Calu3 (cell line): ENCODE measurements around the gene ARHGAP26. TPM values are rescaled to one million over a fixed set of nuclear protein-coding genes. Genes with fewer than 3 reads are reported as not detected.

Source experiments
- BruUV-seq: library from RNA; stranded (reverse); fragments of 400-500 nt; replicated peaks from 2 replicates; lab custom pipeline; 2021; lab: Mats Ljungman, UMichigan
- CTCF ChIA-PET: fragments of 300-600 bp; sonication (Branson Sonifier 250); formaldehyde crosslinking; loops from one replicate; lab custom pipeline; 2022; ENCODE audit warnings: antibody characterized with exemption; lab: Charles Lee
- DNase-seq: peaks from one replicate; pipeline ENCODE4 v3.0.0; 2022
- H3K27ac Mint-ChIP-seq: one replicate; pipeline ENCODE4 v1.8.0; 2022; ENCODE audit warnings: mixed read lengths; ENCODE audit not compliant: unreplicated experiment
- H3K27me3 Mint-ChIP-seq: one replicate; pipeline ENCODE4 v1.8.0; 2022; ENCODE audit warnings: mixed read lengths; ENCODE audit not compliant: unreplicated experiment
- H3K36me3 Mint-ChIP-seq: one replicate; pipeline ENCODE4 v1.8.0; 2022; ENCODE audit warnings: mild to moderate bottlenecking, moderate library complexity, mixed read lengths; ENCODE audit not compliant: insufficient read depth, unreplicated experiment
- H3K4me1 Mint-ChIP-seq: one replicate; pipeline ENCODE4 v1.8.0; 2022; ENCODE audit warnings: mild to moderate bottlenecking, low read depth, mixed read lengths; ENCODE audit not compliant: unreplicated experiment
- H3K4me3 Mint-ChIP-seq: one replicate; pipeline ENCODE4 v1.8.0; 2022; ENCODE audit warnings: mild to moderate bottlenecking, low read depth, moderate library complexity, mixed read lengths; ENCODE audit not compliant: unreplicated experiment
- H3K9me3 Mint-ChIP-seq: one replicate; pipeline ENCODE4 v1.8.0; 2022; ENCODE audit warnings: low read depth, mixed read lengths; ENCODE audit not compliant: unreplicated experiment
- intact Hi-C: fragments of 100-400 bp; cut with micrococcal nuclease; formaldehyde crosslinking; loops from one replicate; pipeline ENCODE4 v1.10.0; 2022; ENCODE audit not compliant: unreplicated experiment
- total RNA-seq: library from RNA; stranded (reverse); gene quantifications from 2 replicates; pipeline ENCODE4 v1.2.3, GENCODE V29; 2022
- TF ChIP-seq, protein P1 (sequence below): fragments of 200-600 bp; IDR thresholded peaks from one replicate; pipeline ENCODE4 v1.8.0; 2022; ENCODE audit warnings: antibody characterized with exemption; ENCODE audit not compliant: unreplicated experiment

ARHGAP26 gene
- total RNA-seq, 1 experiment from 2014 or later, result 118 TPM

DNA sequence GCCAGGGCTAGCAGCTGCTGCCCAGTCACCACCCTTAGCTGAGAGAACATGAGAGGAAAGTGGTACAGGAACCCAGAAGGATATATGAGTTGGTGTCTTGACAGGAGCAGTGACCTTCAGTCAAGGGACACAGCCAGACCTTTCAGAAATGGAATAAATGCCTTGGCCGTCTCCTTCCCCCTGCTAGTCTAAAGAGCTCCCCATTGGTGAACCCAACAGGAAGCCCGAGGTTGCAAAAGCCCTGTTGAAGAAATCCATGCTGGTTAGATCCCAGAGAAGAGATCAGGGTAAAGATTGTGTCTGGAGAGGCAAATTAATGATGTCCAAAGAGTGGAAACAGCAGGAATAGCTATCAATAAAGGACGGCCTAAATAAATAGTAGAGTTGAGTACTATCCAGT is 388.9 kb downstream of the ARHGAP26 start:
- BruUV-seq, result no TSS peak
- no peak for DNase-seq
- peaks cover under 1% of the 10 kb centered on the region for H3K4me1 Mint-ChIP-seq
- H3K4me3 Mint-ChIP-seq, result no peak overlapping the region
- no peaks in the 10 kb centered on the region for H3K36me3 Mint-ChIP-seq
- H3K27me3 Mint-ChIP-seq, result no peaks in the 10 kb centered on the region
- CTCF ChIA-PET, result no interaction called here
- TF ChIP-seq, protein P1, sequence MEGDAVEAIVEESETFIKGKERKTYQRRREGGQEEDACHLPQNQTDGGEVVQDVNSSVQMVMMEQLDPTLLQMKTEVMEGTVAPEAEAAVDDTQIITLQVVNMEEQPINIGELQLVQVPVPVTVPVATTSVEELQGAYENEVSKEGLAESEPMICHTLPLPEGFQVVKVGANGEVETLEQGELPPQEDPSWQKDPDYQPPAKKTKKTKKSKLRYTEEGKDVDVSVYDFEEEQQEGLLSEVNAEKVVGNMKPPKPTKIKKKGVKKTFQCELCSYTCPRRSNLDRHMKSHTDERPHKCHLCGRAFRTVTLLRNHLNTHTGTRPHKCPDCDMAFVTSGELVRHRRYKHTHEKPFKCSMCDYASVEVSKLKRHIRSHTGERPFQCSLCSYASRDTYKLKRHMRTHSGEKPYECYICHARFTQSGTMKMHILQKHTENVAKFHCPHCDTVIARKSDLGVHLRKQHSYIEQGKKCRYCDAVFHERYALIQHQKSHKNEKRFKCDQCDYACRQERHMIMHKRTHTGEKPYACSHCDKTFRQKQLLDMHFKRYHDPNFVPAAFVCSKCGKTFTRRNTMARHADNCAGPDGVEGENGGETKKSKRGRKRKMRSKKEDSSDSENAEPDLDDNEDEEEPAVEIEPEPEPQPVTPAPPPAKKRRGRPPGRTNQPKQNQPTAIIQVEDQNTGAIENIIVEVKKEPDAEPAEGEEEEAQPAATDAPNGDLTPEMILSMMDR, result no peak
- intact Hi-C loops, result no loop called here
- H3K27ac Mint-ChIP-seq, result no peak overlapping the region
- H3K9me3 Mint-ChIP-seq, result no peaks in the 10 kb centered on the region

DNA sequence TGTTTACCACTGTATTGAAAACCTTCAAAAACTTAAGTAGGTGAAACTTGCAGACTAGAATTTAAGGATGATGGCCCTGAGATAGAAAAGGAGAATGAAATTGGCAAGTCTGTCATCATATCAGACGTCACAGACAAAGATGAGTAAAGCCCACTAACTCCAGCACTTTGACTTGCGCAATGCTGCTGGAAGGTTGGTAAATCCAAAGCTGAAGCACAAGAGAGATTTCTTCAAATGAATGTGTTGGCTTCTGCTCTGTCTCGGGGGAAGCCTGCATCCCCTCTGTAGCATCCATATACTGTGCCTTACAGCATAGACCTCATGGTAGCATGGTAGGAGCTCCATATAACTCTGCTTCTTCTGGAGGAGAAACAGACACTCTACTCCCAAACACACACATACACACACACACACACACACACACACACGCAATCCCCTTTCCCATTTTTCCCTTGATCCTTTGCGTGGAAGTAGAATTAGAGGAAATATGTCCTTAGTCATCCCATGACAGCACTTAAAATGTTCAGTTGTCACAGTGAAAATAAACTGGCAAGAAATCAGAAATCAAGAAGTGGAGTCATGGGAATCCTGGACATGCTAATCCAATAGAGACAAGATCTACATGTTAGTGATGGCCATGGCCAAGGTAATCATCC is 391.8 kb downstream of the ARHGAP26 start:
- H3K4me1 Mint-ChIP-seq, result peaks cover 15% of the 10 kb centered on the region
- H3K4me3 Mint-ChIP-seq, result no peak overlapping the region
- H3K9me3 Mint-ChIP-seq, result no peaks in the 10 kb centered on the region
- BruUV-seq, result no TSS peak
- H3K27me3 Mint-ChIP-seq, result no peaks in the 10 kb centered on the region
- intact Hi-C loops, result no loop called here
- TF ChIP-seq, protein P1, result no peak
- DNase-seq, result no peak
- CTCF ChIA-PET, result no interaction called here
- H3K27ac Mint-ChIP-seq, result no peak overlapping the region
- peaks cover 8% of the 10 kb centered on the region for H3K36me3 Mint-ChIP-seq

DNA sequence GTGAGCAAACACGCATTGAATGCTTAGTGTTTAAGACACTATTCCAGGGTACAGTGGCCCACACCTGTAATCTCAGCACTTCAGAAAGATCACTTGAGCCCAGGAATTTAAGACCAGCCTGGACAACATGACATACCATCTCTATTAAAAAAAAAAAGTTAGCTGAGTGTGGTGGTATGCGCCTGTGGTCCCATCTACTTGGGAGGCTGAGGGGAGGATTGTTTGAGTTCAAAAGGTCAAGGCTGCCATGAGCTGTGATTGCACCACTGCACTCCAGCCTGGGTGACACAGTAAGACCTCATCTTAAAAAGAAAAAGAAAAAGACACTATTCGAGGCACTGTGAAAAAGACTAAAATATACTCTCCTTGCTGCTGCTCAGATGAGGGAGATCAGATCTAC is 392.6 kb downstream of the ARHGAP26 start:
- Mint-ChIP-seq H3K9me3 (no peaks in the 10 kb centered on the region), H3K4me3 (no peak overlapping the region), H3K36me3 (peaks cover 8% of the 10 kb centered on the region), H3K27me3 (no peaks in the 10 kb centered on the region), H3K4me1 (peaks cover 15% of the 10 kb centered on the region), H3K27ac (no peak overlapping the region)
- intact Hi-C loops, result no loop called here
- CTCF ChIA-PET, result no interaction called here
- no TSS peak for BruUV-seq
- TF ChIP-seq, protein P1, result no peak
- no peak for DNase-seq

DNA sequence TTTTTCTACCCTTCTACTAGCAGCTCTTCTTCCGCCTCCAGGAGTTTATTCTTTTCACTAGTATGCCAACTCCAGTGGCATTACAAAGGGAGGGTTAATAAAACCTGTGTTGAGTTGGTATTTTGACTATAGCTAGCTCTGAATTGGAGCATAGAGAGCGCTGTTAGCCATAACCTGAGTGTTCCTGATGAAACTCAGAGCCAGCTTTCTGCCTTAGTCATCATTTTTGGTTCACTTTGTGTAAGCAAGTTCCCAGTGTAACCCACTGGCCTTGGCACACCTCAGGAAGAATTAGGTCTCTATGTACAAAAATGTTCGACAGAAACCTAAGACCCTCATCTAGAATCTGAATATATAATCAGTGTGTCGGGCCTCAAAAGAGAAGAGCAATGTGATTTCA is 394.4 kb downstream of the ARHGAP26 start:
- Mint-ChIP-seq H3K9me3 (no peaks in the 10 kb centered on the region), H3K36me3 (peaks cover 8% of the 10 kb centered on the region), H3K4me3 (no peak overlapping the region), H3K27ac (no peak overlapping the region), H3K27me3 (no peaks in the 10 kb centered on the region), H3K4me1 (peaks cover 15% of the 10 kb centered on the region)
- intact Hi-C loops, result no loop called here
- TF ChIP-seq, protein P1, result no peak
- BruUV-seq, result no TSS peak
- no peak for DNase-seq
- CTCF ChIA-PET, result no interaction called here
